Measurements from ENCODE around the gene AFTPH.

The AFTPH gene

DNA sequence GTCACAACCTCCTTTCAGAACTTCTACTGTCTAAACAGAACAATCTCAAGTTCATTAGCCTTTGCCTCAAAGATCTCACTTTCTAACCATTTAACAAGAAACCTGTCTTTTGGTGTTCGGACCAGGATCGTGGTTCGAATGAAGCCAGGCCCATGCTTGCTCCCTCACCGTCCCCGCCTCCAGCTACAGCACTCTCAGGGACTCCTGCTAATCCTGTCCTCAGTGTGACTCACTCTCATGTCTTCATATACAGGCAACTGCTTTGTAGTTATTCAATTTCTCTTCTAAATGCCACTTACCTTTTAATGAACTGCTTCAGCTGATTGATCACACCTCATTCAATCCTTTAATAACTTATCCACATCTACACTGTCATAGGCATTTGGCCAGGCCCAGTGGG is 113.8 kb downstream of the AFTPH start:
- peaks cover 0 to 24% (median 13%) of the 10 kb centered on the region in 4 donors for H3K4me1 ChIP-seq
- TF ChIP-seq, protein P1, sequence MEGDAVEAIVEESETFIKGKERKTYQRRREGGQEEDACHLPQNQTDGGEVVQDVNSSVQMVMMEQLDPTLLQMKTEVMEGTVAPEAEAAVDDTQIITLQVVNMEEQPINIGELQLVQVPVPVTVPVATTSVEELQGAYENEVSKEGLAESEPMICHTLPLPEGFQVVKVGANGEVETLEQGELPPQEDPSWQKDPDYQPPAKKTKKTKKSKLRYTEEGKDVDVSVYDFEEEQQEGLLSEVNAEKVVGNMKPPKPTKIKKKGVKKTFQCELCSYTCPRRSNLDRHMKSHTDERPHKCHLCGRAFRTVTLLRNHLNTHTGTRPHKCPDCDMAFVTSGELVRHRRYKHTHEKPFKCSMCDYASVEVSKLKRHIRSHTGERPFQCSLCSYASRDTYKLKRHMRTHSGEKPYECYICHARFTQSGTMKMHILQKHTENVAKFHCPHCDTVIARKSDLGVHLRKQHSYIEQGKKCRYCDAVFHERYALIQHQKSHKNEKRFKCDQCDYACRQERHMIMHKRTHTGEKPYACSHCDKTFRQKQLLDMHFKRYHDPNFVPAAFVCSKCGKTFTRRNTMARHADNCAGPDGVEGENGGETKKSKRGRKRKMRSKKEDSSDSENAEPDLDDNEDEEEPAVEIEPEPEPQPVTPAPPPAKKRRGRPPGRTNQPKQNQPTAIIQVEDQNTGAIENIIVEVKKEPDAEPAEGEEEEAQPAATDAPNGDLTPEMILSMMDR (IDR thresholded peaks at IDR 0.05): no peak
- H3K4me3 ChIP-seq: no peak overlapping the region
- intact Hi-C loops (cut with DNase I; ENCODE audit: low total_unique reads): no loop called here
- H3K27me3 ChIP-seq: no peaks in the 10 kb centered on the region
- H3K27ac ChIP-seq: no peak overlapping the region
- no peaks in the 10 kb centered on the region for H3K9me3 ChIP-seq
- no peak for DNase-seq
- peaks cover 25 to 40% (median 26%) of the 10 kb centered on the region in 3 donors for H3K36me3 ChIP-seq

DNA sequence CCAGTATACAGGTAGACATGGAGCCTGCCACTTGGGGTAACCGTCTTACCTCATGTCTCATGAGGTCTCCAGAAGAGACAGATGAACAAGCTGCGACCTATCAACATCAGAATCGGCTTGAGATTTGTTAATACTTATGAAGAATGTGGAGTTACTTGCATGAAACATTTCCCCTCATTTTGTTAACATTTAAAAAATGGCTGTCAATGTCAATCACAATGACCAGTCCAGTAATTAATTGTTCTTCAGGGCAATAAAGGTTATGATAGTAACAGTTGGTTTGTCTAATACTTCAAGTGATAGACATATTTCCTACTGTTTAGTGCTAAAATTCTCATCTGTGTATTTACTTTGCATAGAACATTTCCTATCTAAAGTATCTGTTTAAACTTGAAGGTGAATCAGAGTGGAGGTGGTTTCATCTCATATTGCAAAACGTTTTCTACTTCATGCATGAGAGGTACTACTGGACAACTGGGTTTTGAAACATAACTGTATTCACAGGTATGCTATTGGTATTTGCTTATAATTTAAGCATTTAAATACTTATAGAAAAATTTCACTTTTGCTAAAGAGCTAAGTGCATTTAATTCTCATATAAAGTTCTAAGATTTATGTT is 114.5 kb downstream of the AFTPH start:
- no peak overlapping the region for H3K27ac ChIP-seq
- H3K36me3 ChIP-seq: peaks cover 23 to 33% (median 25%) of the 10 kb centered on the region in 3 donors
- peaks cover 0 to 28% (median 16%) of the 10 kb centered on the region in 4 donors for H3K4me1 ChIP-seq
- H3K27me3 ChIP-seq: no peaks in the 10 kb centered on the region
- no peaks in the 10 kb centered on the region for H3K9me3 ChIP-seq
- no peak for DNase-seq
- intact Hi-C loops (cut with DNase I; ENCODE audit: low total_unique reads): no loop called here
- TF ChIP-seq, protein P1 (IDR thresholded peaks at IDR 0.05): no peak
- H3K4me3 ChIP-seq: no peak overlapping the region

DNA sequence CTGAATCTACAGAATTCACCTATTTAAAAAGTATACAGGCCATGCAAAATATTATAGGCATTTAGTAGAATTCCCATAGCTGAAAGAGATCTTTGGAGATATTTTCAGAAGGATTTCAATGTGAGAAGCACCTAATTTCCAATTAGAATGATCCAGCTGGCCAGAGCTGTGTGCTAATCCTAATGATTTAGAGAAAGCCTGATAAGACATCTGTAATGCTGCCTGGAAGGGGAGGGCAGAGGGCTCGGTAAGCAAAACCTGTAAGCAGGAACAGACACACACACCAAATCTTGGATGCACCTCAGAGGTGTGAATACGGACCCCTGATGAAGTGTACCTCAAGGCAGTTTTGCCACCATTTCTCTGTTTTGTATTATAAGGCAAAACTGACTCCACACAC is 115.6 kb downstream of the AFTPH start:
- no peak overlapping the region for H3K4me3 ChIP-seq

DNA sequence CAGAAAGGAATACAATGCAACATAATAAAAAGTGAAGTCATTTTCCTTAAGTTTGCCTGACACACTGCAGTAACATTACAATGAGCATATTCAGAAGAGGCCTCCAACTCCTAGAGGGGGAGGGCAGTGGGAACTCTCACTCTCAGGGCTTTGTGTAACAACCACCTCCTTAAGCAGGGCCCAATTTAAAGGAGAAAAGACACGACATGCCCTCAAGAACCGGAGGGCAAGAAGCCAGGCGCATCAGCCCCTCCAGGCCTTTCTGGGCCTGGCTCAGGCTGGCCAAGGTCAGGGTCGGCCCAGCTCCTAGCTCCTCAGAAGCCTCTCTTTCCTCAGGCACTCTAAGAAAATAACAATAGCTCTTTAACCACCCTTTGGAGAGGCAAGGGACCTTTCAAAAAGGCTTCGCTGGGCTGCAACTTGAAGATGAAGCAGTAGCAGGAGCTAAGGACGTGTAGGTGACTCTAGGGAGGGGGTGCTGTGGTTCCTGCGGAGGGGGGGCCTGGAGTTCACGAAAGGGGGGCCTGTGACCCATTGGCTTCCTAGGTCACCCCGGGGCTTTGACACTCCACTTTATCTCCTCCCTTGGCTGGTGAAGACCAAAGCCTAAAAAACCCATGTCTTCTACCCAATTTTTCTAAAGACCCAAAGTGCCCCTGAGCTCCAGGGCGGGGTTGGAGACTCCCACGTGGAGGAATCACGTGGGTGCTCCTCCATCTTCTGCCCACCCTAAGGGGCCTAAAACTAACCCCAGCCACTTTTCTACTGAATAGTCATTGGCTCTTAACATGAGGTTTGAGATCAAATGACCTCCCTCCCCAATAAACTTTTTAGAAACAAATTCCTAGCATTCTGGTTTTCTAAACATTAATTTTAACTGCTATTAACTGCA is 116.3 kb downstream of the AFTPH start:
- TF ChIP-seq, protein P1 (IDR thresholded peaks at IDR 0.05): no peak
- no peak overlapping the region for H3K27ac ChIP-seq
- no peaks in the 10 kb centered on the region for H3K9me3 ChIP-seq
- no peaks in the 10 kb centered on the region for H3K27me3 ChIP-seq
- no peak overlapping the region for H3K4me3 ChIP-seq
- DNase-seq: no peak
- peaks cover 10 to 15% (median 12%) of the 10 kb centered on the region in 3 donors for H3K36me3 ChIP-seq
- intact Hi-C loops (cut with DNase I; ENCODE audit: low total_unique reads): loop anchor here (5.0 kb wide), 1 partner anchor 227 kb away; no protein-coding TSS in a partner anchor
- peaks cover 0 to 34% (median 22%) of the 10 kb centered on the region in 4 donors for H3K4me1 ChIP-seq

More for the DNA sequence above, 115.6 kb downstream of the AFTPH start:
- Histone ChIP-seq H3K4me1 (peaks cover 0 to 34% (median 21%) of the 10 kb centered on the region in 4 donors), H3K36me3 (peaks cover 15 to 22% (median 17%) of the 10 kb centered on the region in 3 donors), H3K9me3 (no peaks in the 10 kb centered on the region), H3K27me3 (no peaks in the 10 kb centered on the region), H3K27ac (no peak overlapping the region)
- intact Hi-C loops (cut with DNase I; ENCODE audit: low total_unique reads): loop anchor here (5.0 kb wide), 1 partner anchor 228 kb away; no protein-coding TSS in a partner anchor
- TF ChIP-seq, protein P1 (IDR thresholded peaks at IDR 0.05): no peak
- DNase-seq: no peak

DNA sequence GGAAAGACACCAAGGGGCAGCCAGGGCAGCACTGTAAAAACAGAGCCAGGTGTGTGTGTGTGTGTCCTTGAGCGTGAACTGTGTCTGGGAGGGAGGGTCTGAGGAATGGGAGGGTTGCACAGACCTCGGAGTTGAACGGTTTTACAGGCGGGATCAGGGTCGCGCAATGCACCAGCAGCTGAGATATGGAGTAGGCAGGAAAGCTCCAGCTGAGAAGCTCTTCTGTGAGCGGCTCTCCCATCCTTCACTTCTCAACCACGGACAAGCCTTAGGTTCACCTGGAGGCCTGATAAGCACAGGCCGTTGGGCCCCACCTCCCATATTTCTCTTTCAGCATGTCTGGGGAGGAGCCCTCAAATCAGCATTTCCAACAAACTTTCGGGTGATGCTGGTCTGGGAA is 117.5 kb downstream of the AFTPH start:
- no peaks in the 10 kb centered on the region for H3K9me3 ChIP-seq
- DNase-seq: no peak
- intact Hi-C loops (cut with DNase I; ENCODE audit: low total_unique reads): loop anchor here (5.0 kb wide), 1 partner anchor 226 kb away; no protein-coding TSS in a partner anchor
- H3K4me1 ChIP-seq: peaks cover 0 to 46% (median 24%) of the 10 kb centered on the region in 4 donors
- H3K27ac ChIP-seq: no peak overlapping the region
- peaks cover 0 to 3% (median under 1%) of the 10 kb centered on the region in 3 donors for H3K36me3 ChIP-seq
- H3K27me3 ChIP-seq: no peaks in the 10 kb centered on the region
- TF ChIP-seq, protein P1 (IDR thresholded peaks at IDR 0.05): no peak
- no peak overlapping the region for H3K4me3 ChIP-seq

All from tibial artery (tissue), 4 donors.